ENCODE measurements around the gene P2RY13.
A peak's percentile ranks its signal among the peaks of the same experiment; 100 is the strongest.

P2RY13 gene

GRCh38 chr3:151345859-151346258 is 16.5 kb upstream of the P2RY13 start:
- no peak overlapping the region for H3K27ac ChIP-seq
- TF ChIP-seq CTCF (IDR thresholded peaks at IDR 0.05) = no peak
- DNase-seq (ENCODE audit: low spot score) = no peak
- H3K4me3 ChIP-seq = peak overlapping the region; percentile 49

- no peak overlapping the region for H3K4me3 ChIP-seq
- H3K27ac ChIP-seq = no peak overlapping the region
- DNase-seq (ENCODE audit: low spot score) = no peak
- TF ChIP-seq CTCF (IDR thresholded peaks at IDR 0.05) = no peak
Observed at GRCh38 chr3:151331696-151332095, 2.3 kb upstream of the P2RY13 start.

- TF ChIP-seq CTCF (IDR thresholded peaks at IDR 0.05) = no peak
- Histone ChIP-seq H3K4me3 (no peak overlapping the region), H3K27ac (no peak overlapping the region)
- no peak for DNase-seq (ENCODE audit: low spot score)
Observed at GRCh38 chr3:151330899-151331298, 1.6 kb upstream of the P2RY13 start.

GRCh38 chr3:151330379-151330778 is 1.0 kb upstream of the P2RY13 start:
- no peak for TF ChIP-seq CTCF (IDR thresholded peaks at IDR 0.05)
- no peak overlapping the region for H3K4me3 ChIP-seq
- no peak overlapping the region for H3K27ac ChIP-seq
- no peak for DNase-seq (ENCODE audit: low spot score)

- no peak for TF ChIP-seq CTCF (IDR thresholded peaks at IDR 0.05)
- H3K4me3 ChIP-seq = peak overlapping the region; percentile 35
- peak overlapping the region in 1 of 2 donors; percentile 31 for H3K27ac ChIP-seq
- no peak for DNase-seq (ENCODE audit: low spot score)
Observed at GRCh38 chr3:151328298-151328995, 902 bp downstream of the P2RY13 start.

GRCh38 chr3:151327571-151328198 is 1.7 kb downstream of the P2RY13 start:
- TF ChIP-seq CTCF (IDR thresholded peaks at IDR 0.05) = peak; percentile 34
- Histone ChIP-seq H3K4me3 (peak overlapping the region; percentile 35), H3K27ac (no peak overlapping the region)

GRCh38 chr3:151322511-151322910 is 6.8 kb downstream of the P2RY13 start:
- DNase-seq (ENCODE audit: low spot score) = no peak
- TF ChIP-seq CTCF (IDR thresholded peaks at IDR 0.05) = no peak

More at GRCh38 chr3:151327571-151328198, 1.7 kb downstream of the P2RY13 start:
- no peak for DNase-seq (ENCODE audit: low spot score)

More at GRCh38 chr3:151322511-151322910, 6.8 kb downstream of the P2RY13 start:
- no peak overlapping the region for H3K27ac ChIP-seq
- H3K4me3 ChIP-seq = no peak overlapping the region

Measured in coronary artery (tissue), 2 donors.